ENCODE data around the gene GDF11.

The GDF11 gene

GRCh38 chr12:55723516-55724225, 19.3 kb upstream of the GDF11 start:
- no peak for DNase-seq (ENCODE audit: low read depth)

GRCh38 chr12:55724226-55724939, 18.5 kb upstream of the GDF11 start:
- peak; percentile 56 for DNase-seq (ENCODE audit: low read depth)

GRCh38 chr12:55724940-55725309, 18.0 kb upstream of the GDF11 start:
- no peak for DNase-seq (ENCODE audit: low read depth)

- DNase-seq (ENCODE audit: low read depth) = no peak
These were observed 17.4 kb upstream of the GDF11 start for GRCh38 chr12:55725556-55725955.

- DNase-seq (ENCODE audit: low read depth) = no peak
These were observed 16.0 kb upstream of the GDF11 start for GRCh38 chr12:55726971-55727370.

GRCh38 chr12:55727643-55728185, 15.2 kb upstream of the GDF11 start:
- no peak for DNase-seq (ENCODE audit: low read depth)

- no peak for DNase-seq (ENCODE audit: low read depth)
These were observed 14.6 kb upstream of the GDF11 start for GRCh38 chr12:55728186-55728938.

GRCh38 chr12:55728939-55729818, 13.7 kb upstream of the GDF11 start, which contains the start of gene CD63:
Gene CD63 (minus strand): TSS chr12:55729009. CDS start chr12:55728341, 668 bp downstream.
- peak; percentile 74 for DNase-seq (ENCODE audit: low read depth)

- no peak for DNase-seq (ENCODE audit: low read depth)
These were observed 12.8 kb upstream of the GDF11 start for GRCh38 chr12:55729819-55730818.

- DNase-seq (ENCODE audit: low read depth) = no peak
These were observed 10.6 kb upstream of the GDF11 start for GRCh38 chr12:55732288-55732687.

GRCh38 chr12:55733021-55733555, 9.8 kb upstream of the GDF11 start:
- no peak for DNase-seq (ENCODE audit: low read depth)

GRCh38 chr12:55733858-55734257, 9.1 kb upstream of the GDF11 start:
- DNase-seq (ENCODE audit: low read depth) = no peak

- no peak for DNase-seq (ENCODE audit: low read depth)
These were observed 8.3 kb upstream of the GDF11 start for GRCh38 chr12:55734595-55734994.

GRCh38 chr12:55736076-55736475, 6.8 kb upstream of the GDF11 start:
- no peak for DNase-seq (ENCODE audit: low read depth)

- DNase-seq (ENCODE audit: low read depth) = no peak
These were observed 5.9 kb upstream of the GDF11 start for GRCh38 chr12:55736780-55737580.

GRCh38 chr12:55737581-55738122, 5.3 kb upstream of the GDF11 start:
- no peak for DNase-seq (ENCODE audit: low read depth)

- DNase-seq (ENCODE audit: low read depth) = peak; percentile 67
These were observed 4.5 kb upstream of the GDF11 start for GRCh38 chr12:55738123-55739024.

GRCh38 chr12:55739025-55739378, 3.9 kb upstream of the GDF11 start:
- DNase-seq (ENCODE audit: low read depth) = no peak

All from stimulated activated CD8-positive, alpha-beta memory T cell treated with anti-CD3 and anti-CD28 coated beads, Interleukin-4, amount 100 ng/mL, for 24 hours (primary cell).